Common myeloid progenitor, CD34-positive (primary cell): Measurements from ENCODE around the gene ZBTB3.

Experiments
- CTCF ChIA-PET: fragments of 350-600 bp; sonication (Branson Sonifier 250); formaldehyde crosslinking; loops from one replicate; lab custom pipeline; 2021; ENCODE audit warnings: antibody characterized with exemption; lab: Charles Lee
- POLR2A ChIA-PET: fragments of 350-600 bp; sonication (Branson Sonifier 250); formaldehyde crosslinking; loops from one replicate; lab custom pipeline; 2021; ENCODE audit warnings: antibody characterized with exemption; lab: Charles Lee
- DNase-seq, 3 donors: peaks; one replicate each; pipeline versions ENCODE4 v3.0.0 to v3.0.0-alpha.2; 2013
- H3K27ac ChIP-seq, 2 experiments: 1 replicate in 1 of 2; 2 replicates in 1 of 2; pipeline ENCODE4 v1.7.0; 2013; ENCODE audit warnings: inconsistent platforms in 2 of 2, low read length in 2 of 2, mild to moderate bottlenecking in 2 of 2, low read depth in 1 of 2, moderate library complexity in 1 of 2; ENCODE audit not compliant: severe bottlenecking in 2 of 2, insufficient read depth in 1 of 2, poor library complexity in 1 of 2
- H3K27me3 ChIP-seq, 5 experiments: replicated peaks in 2 of 5; 1 replicate in 3 of 5; 2 replicates in 2 of 5; pipeline versions ENCODE4 v1.6.1 to v1.7.0; 2013; ENCODE audit warnings: low read length in 4 of 5, mild to moderate bottlenecking in 2 of 5, moderate library complexity in 2 of 5, inconsistent platforms in 1 of 5; ENCODE audit not compliant: insufficient read depth in 5 of 5, control insufficient read depth in 4 of 5
- H3K36me3 ChIP-seq, 4 experiments: 1 replicate in 2 of 4; 2 replicates in 2 of 4; pipeline versions ENCODE4 v1.6.1 to v1.7.0; 2013; ENCODE audit warnings: low read length in 3 of 4, control low read depth in 1 of 4, mild to moderate bottlenecking in 1 of 4; ENCODE audit not compliant: control insufficient read depth in 4 of 4, insufficient read depth in 4 of 4
- H3K4me1 ChIP-seq, 4 experiments: 1 replicate in 3 of 4; 2 replicates in 1 of 4; pipeline versions ENCODE4 v1.6.1 to v1.7.1; 2013; ENCODE audit warnings: low read length in 3 of 4, mild to moderate bottlenecking in 3 of 4, control low read depth in 1 of 4, inconsistent platforms in 1 of 4, moderate library complexity in 1 of 4; ENCODE audit not compliant: control insufficient read depth in 4 of 4, insufficient read depth in 4 of 4; ENCODE audit errors: control extremely low read depth in 1 of 4
- H3K4me3 ChIP-seq, 7 experiments: 1 replicate in 4 of 7; 2 replicates in 3 of 7; pipeline versions ENCODE4 v1.5.1 to v1.7.0; 2013; ENCODE audit warnings: mild to moderate bottlenecking in 7 of 7, low read length in 6 of 7, moderate library complexity in 6 of 7, inconsistent platforms in 2 of 7, low read depth in 2 of 7, control low read depth in 1 of 7; ENCODE audit not compliant: insufficient read depth in 4 of 7, control insufficient read depth in 1 of 7; ENCODE audit errors: extremely low read depth in 1 of 7
- H3K9me3 ChIP-seq, 5 experiments: 1 replicate in 4 of 5; 2 replicates in 1 of 5; pipeline versions ENCODE4 v1.6.1 to v1.7.1; 2013; ENCODE audit warnings: low read length in 4 of 5, mild to moderate bottlenecking in 2 of 5, inconsistent platforms in 1 of 5, low read depth in 1 of 5, moderate library complexity in 1 of 5; ENCODE audit not compliant: control insufficient read depth in 4 of 5, insufficient read depth in 2 of 5; ENCODE audit errors: control extremely low read depth in 1 of 5
- WGBS: methylation state at CpG from one replicate; pipeline ENCODE4 v1.1.5; 2013; ENCODE audit not compliant: insufficient coverage; 5-methylcytosine and 5-hydroxymethylcytosine counted together

Gene ZBTB3

GRCh38 chr11:62712861-62713260, 41.1 kb downstream of the ZBTB3 start:
- ChIA-PET CTCF (interaction anchor here (0.8 to 2.5 kb wide), 4 partner anchors 11 to 151 kb away, joined by 3 to 8 read pairs (median 3); no protein-coding TSS in a partner anchor), POLR2A (interaction anchor here (0.5 kb wide), 1 partner anchor 15 kb away, joined by 3 read pairs; no protein-coding TSS in a partner anchor)
- no peaks in the 10 kb centered on the region for H3K9me3 ChIP-seq
- no peak for DNase-seq
- H3K27ac ChIP-seq, result peak overlapping the region in 1 of 2 experiments; percentile 36
- H3K4me1 ChIP-seq, result peaks cover 2 to 27% (median 21%) of the 10 kb centered on the region in 4 experiments
- no peak overlapping the region for H3K4me3 ChIP-seq
- WGBS, result 90% methylated on average over 3 of the region's 3 CpGs
- peaks cover 29 to 74% (median 57%) of the 10 kb centered on the region in 4 experiments for H3K36me3 ChIP-seq
- no peaks in the 10 kb centered on the region for H3K27me3 ChIP-seq

GRCh38 chr11:62712276-62712812, 41.6 kb downstream of the ZBTB3 start:
- 100% methylated on average over 3 of the region's 6 CpGs for WGBS
- no peak for DNase-seq
- no peaks in the 10 kb centered on the region for H3K27me3 ChIP-seq
- peak overlapping the region in 1 of 2 experiments; percentile 36 for H3K27ac ChIP-seq
- H3K9me3 ChIP-seq, result no peaks in the 10 kb centered on the region
- ChIA-PET POLR2A (interaction anchor here (0.5 kb wide), 1 partner anchor 15 kb away, joined by 3 read pairs; no protein-coding TSS in a partner anchor), CTCF (interaction anchor here (0.8 to 2.5 kb wide), 4 partner anchors 12 to 151 kb away, joined by 3 to 8 read pairs (median 3); no protein-coding TSS in a partner anchor)
- H3K4me3 ChIP-seq, result no peak overlapping the region
- H3K4me1 ChIP-seq, result peaks cover 2 to 32% (median 23%) of the 10 kb centered on the region in 4 experiments
- H3K36me3 ChIP-seq, result peaks cover 24 to 70% (median 52%) of the 10 kb centered on the region in 4 experiments

- POLR2A ChIA-PET, result interaction anchor here (0.9 to 2.5 kb wide), 5 partner anchors 18 to 131 kb away, joined by 3 to 22 read pairs (median 6); partner anchors contain the start of genes HNRNPUL2, LBHD1, STX5 and TTC9C
- no peaks in the 10 kb centered on the region for H3K27me3 ChIP-seq
- peak overlapping the region; percentile 28 to 90 (median 82) for H3K4me3 ChIP-seq
- DNase-seq, result no peak
- CTCF ChIA-PET, result interaction anchor here (1.2 to 4.1 kb wide), 4 partner anchors 14 to 61 kb away, joined by 3 to 18 read pairs (median 6); no protein-coding TSS in a partner anchor
- H3K36me3 ChIP-seq, result peaks cover 11 to 48% (median 29%) of the 10 kb centered on the region in 4 experiments
- WGBS, result 61% methylated on average over 7 of the region's 7 CpGs
- peaks cover 5 to 50% (median 39%) of the 10 kb centered on the region in 4 experiments for H3K4me1 ChIP-seq
- H3K27ac ChIP-seq, result peak overlapping the region; percentile 93 to 97
- no peaks in the 10 kb centered on the region for H3K9me3 ChIP-seq
Measured at GRCh38 chr11:62710001-62710345, 44.0 kb downstream of the ZBTB3 start.

GRCh38 chr11:62709247-62710000, 44.5 kb downstream of the ZBTB3 start:
- Histone ChIP-seq H3K4me1 (peaks cover 8 to 56% (median 44%) of the 10 kb centered on the region in 4 experiments), H3K27me3 (no peaks in the 10 kb centered on the region), H3K27ac (peak overlapping the region; percentile 93 to 97), H3K4me3 (peak overlapping the region; percentile 61 to 90 (median 82)), H3K9me3 (no peaks in the 10 kb centered on the region), H3K36me3 (peaks cover 9 to 44% (median 24%) of the 10 kb centered on the region in 4 experiments)
- ChIA-PET CTCF (interaction anchor here (0.6 to 4.1 kb wide), 9 partner anchors 11 to 77 kb away, joined by 3 to 20 read pairs (median 5); no protein-coding TSS in a partner anchor), POLR2A (interaction anchor here (0.9 to 2.5 kb wide), 6 partner anchors 18 to 132 kb away, joined by 3 to 22 read pairs (median 6); partner anchors contain the start of genes HNRNPUL2, LBHD1, STX5 and TTC9C)
- peak; percentile 99 to 100 (median 100) for DNase-seq
- WGBS, result under 1% methylated on average over 41 of the region's 47 CpGs

- ChIA-PET POLR2A (interaction anchor here (0.9 to 2.5 kb wide), 5 partner anchors 19 to 133 kb away, joined by 3 to 22 read pairs (median 6); partner anchors contain the start of genes HNRNPUL2, LBHD1, TTC9C and TUT1), CTCF (interaction anchor here (0.6 to 4.1 kb wide), 9 partner anchors 10 to 78 kb away, joined by 3 to 20 read pairs (median 3); no protein-coding TSS in a partner anchor)
- 0% methylated on average over 5 of the region's 7 CpGs for WGBS
- no peaks in the 10 kb centered on the region for H3K27me3 ChIP-seq
- peak overlapping the region; percentile 93 to 97 for H3K27ac ChIP-seq
- H3K9me3 ChIP-seq, result no peaks in the 10 kb centered on the region
- peak overlapping the region; percentile 61 to 90 (median 82) for H3K4me3 ChIP-seq
- peaks cover 8 to 56% (median 44%) of the 10 kb centered on the region in 4 experiments for H3K4me1 ChIP-seq
- peaks cover 7 to 39% (median 19%) of the 10 kb centered on the region in 4 experiments for H3K36me3 ChIP-seq
- no peak for DNase-seq
Measured at GRCh38 chr11:62708793-62709192, 45.2 kb downstream of the ZBTB3 start.

- Histone ChIP-seq H3K9me3 (no peaks in the 10 kb centered on the region), H3K27me3 (no peaks in the 10 kb centered on the region), H3K4me1 (peaks cover 8 to 56% (median 44%) of the 10 kb centered on the region in 4 experiments), H3K36me3 (peaks cover 4 to 35% (median 17%) of the 10 kb centered on the region in 4 experiments), H3K4me3 (peak overlapping the region in 6 of 7 experiments; percentile 74 to 90 (median 84)), H3K27ac (peak overlapping the region; percentile 93 to 97)
- 85% methylated on average over 5 of the region's 5 CpGs for WGBS
- DNase-seq, result no peak
- CTCF ChIA-PET, result interaction anchor here (0.6 to 4.1 kb wide), 8 partner anchors 9 to 107 kb away, joined by 3 to 20 read pairs (median 4); partner anchors contain the start of gene MTA2
- POLR2A ChIA-PET, result interaction anchor here (0.7 to 2.5 kb wide), 4 partner anchors 19 to 117 kb away, joined by 3 to 22 read pairs (median 8); partner anchors contain the start of genes HNRNPUL2, LBHD1, TTC9C and TUT1
Measured at GRCh38 chr11:62708392-62708791, 45.6 kb downstream of the ZBTB3 start.
